Endodermal cell (in vitro differentiated cells): ENCODE results near the gene GPR84. TPM values are rescaled to one million over a fixed set of nuclear protein-coding genes. Genes with fewer than 3 reads are reported as not detected.

Experiments
- DNase-seq: peaks from one replicate; pipeline ENCODE4 v3.0.0-alpha.2; 2017
- H3K27ac ChIP-seq: 2 replicates; pipeline ENCODE4 v1.5.1; 2013; ENCODE audit warnings: mild to moderate bottlenecking, low read depth, low read length, moderate library complexity
- H3K27me3 ChIP-seq: 2 replicates; pipeline ENCODE4 v1.6.1; 2013; ENCODE audit warnings: mild to moderate bottlenecking, low read length, moderate library complexity; ENCODE audit not compliant: insufficient read depth, control insufficient read depth, poor library complexity, severe bottlenecking
- H3K36me3 ChIP-seq: 2 replicates; pipeline ENCODE4 v1.7.0; 2013; ENCODE audit warnings: mild to moderate bottlenecking, low read length, moderate library complexity; ENCODE audit not compliant: control insufficient read depth, insufficient read depth
- H3K4me1 ChIP-seq: one replicate; pipeline ENCODE4 v1.7.0; 2013; ENCODE audit warnings: low read length; ENCODE audit not compliant: control insufficient read depth, insufficient read depth
- H3K4me3 ChIP-seq: 2 replicates; pipeline ENCODE4 v1.5.1; 2013; ENCODE audit warnings: mild to moderate bottlenecking, low read length, moderate library complexity
- H3K9ac ChIP-seq: 2 replicates; pipeline ENCODE4 v1.6.1; 2013; ENCODE audit warnings: mild to moderate bottlenecking, low read length, moderate library complexity; ENCODE audit not compliant: poor library complexity, severe bottlenecking; ENCODE audit errors: extremely low read depth
- H3K9me3 ChIP-seq: 2 replicates; pipeline ENCODE4 v1.6.1; 2013; ENCODE audit warnings: mild to moderate bottlenecking, low read length, moderate library complexity; ENCODE audit not compliant: control insufficient read depth
- H3K27ac Mint-ChIP-seq: 2 replicates; pipeline ENCODE4 v1.8.0; 2020; ENCODE audit warnings: mixed read lengths
- H3K27me3 Mint-ChIP-seq: 2 replicates; pipeline ENCODE4 v1.8.0; 2021; ENCODE audit warnings: mild to moderate bottlenecking, mixed read lengths; ENCODE audit not compliant: insufficient read depth
- H3K36me3 Mint-ChIP-seq: 2 replicates; pipeline ENCODE4 v1.8.0; 2020; ENCODE audit warnings: low read depth, mixed read lengths
- H3K4me1 Mint-ChIP-seq: 2 replicates; pipeline ENCODE4 v1.8.0; 2020; ENCODE audit warnings: mixed read lengths
- H3K4me3 Mint-ChIP-seq: 2 replicates; pipeline ENCODE4 v1.8.0; 2020; ENCODE audit warnings: mild to moderate bottlenecking, moderate library complexity, mixed read lengths
- H3K9me3 Mint-ChIP-seq: 2 replicates; pipeline ENCODE4 v1.8.0; 2020; ENCODE audit warnings: mild to moderate bottlenecking, mixed read lengths
- WGBS, 2 experiments: methylation state at CpG; one replicate each; pipeline versions ENCODE4 v1.1.5 to v1.1.7; 2013; ENCODE audit warnings: missing lambda C conversion rate in 2 of 2, mixed read lengths in 1 of 2; ENCODE audit not compliant: insufficient coverage in 1 of 2, insufficient read length in 1 of 2; 5-methylcytosine and 5-hydroxymethylcytosine counted together
- total RNA-seq, 2 donors: library from RNA; stranded (reverse); fragmentation: NEBNext Ultra II Directional in 1 of 2; extraction: Animal tissue kit (Norgen Biotek cat#: 25700) in 1 of 2; gene quantifications; 2 replicates in 1 of 2; 3 replicates in 1 of 2; pipeline ENCODE4 v1.2.1, GENCODE V29; 2021
- TF ChIP-seq, protein P1 (sequence below): fragments of 200-600 bp; sonication (generic); conservative IDR thresholded peaks from 2 replicates; pipeline ENCODE4 v1.5.0; 2021; ENCODE audit warnings: antibody characterized with exemption, mild to moderate bottlenecking

The GPR84 gene
- total RNA-seq, 2 donors from 2014 or later, result not detected

DNA sequence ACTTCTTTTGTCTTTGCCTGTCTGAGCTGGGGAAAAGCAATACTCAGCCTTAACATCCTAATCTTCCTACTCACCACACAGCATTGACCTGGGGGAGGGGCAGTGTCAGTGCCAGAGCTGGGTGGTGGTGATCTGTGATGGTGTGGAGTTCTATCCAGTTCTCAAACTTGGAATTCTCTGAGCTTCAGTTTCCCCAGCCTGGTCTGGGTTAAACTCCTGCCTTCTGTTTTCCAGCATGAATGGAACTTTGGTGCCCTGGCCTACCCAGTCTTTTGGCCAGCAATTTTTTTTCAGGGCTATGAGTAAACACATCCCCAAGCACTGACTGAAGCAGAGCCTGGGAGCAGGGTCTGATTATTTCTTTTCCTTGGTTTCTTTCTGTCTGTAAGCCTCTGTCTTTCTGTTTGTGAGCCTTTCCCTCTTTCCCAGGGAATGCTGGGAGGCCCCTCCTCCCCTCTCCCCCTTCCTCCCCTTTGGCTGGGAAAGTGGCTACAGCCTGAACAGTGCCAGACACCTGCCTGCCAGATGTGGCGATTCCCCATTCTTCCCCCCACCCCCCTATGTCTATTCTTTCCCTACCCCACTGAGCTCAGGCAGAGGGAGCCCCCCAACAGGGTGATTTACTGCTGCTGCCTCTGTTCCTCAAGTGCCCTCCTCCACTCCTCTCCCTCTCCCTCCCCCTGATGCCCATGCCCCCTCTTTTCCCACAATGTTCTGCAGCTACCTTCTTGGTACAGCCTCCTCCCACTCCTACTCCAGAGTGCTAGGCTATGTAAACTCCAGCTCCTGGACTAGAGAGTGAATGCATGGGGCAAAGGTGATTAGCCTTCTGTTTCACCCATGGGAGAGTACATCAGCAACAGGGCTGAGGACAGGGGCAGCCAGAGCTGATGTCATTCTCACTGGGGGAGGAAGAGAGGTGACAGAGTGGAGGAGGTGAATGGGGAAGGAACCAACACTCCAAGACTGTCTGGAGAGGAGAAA lies 11.1 kb downstream of the GPR84 start:
- H3K27ac ChIP-seq, result peak overlapping the region; percentile 97
- Mint-ChIP-seq H3K9me3 (no peaks in the 10 kb centered on the region), H3K36me3 (peaks cover 22% of the 10 kb centered on the region), H3K27ac (peak overlapping the region; percentile 93), H3K4me1 (peaks cover 46% of the 10 kb centered on the region), H3K27me3 (no peaks in the 10 kb centered on the region), H3K4me3 (peak overlapping the region; percentile 56)
- H3K4me3 ChIP-seq, result peak overlapping the region; percentile 53
- H3K36me3 ChIP-seq, result peaks cover 29% of the 10 kb centered on the region
- H3K9ac ChIP-seq, result peak overlapping the region; percentile 0
- no peaks in the 10 kb centered on the region for H3K9me3 ChIP-seq
- TF ChIP-seq, protein P1, sequence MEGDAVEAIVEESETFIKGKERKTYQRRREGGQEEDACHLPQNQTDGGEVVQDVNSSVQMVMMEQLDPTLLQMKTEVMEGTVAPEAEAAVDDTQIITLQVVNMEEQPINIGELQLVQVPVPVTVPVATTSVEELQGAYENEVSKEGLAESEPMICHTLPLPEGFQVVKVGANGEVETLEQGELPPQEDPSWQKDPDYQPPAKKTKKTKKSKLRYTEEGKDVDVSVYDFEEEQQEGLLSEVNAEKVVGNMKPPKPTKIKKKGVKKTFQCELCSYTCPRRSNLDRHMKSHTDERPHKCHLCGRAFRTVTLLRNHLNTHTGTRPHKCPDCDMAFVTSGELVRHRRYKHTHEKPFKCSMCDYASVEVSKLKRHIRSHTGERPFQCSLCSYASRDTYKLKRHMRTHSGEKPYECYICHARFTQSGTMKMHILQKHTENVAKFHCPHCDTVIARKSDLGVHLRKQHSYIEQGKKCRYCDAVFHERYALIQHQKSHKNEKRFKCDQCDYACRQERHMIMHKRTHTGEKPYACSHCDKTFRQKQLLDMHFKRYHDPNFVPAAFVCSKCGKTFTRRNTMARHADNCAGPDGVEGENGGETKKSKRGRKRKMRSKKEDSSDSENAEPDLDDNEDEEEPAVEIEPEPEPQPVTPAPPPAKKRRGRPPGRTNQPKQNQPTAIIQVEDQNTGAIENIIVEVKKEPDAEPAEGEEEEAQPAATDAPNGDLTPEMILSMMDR, result no peak
- peak; percentile 78 for DNase-seq
- WGBS, 2 experiments, result 30% methylated on average over 1 of the region's 1 CpG; no CpG with 5 or more reads in 1 of the 2 experiments
- H3K27me3 ChIP-seq, result no peaks in the 10 kb centered on the region
- H3K4me1 ChIP-seq, result peaks cover 45% of the 10 kb centered on the region

DNA sequence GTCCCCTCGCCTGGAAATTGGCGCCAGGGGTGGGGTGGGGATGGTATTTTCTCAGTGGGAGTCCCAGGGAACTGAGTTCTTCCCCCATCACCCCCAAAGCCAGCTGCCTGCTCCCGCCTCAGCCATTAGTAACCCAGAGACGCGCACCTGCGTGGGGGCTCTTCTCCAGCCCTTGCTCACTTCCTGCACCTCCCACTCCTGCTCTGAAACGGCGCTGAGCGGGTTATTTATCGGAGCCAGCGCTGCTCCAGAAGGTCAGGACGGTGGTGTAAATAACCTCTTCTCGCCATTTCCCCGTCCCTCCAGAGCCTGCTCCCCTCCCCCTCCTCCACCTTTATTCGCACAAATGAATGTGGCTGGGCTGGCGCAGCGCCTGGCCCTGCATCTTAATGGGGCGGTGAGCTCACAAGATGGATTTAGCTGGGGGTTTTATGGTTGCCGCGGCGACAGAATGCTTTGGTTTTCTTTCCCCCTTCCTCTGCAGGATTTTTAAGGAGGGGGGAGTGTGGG lies 12.2 kb downstream of the GPR84 start:
- Mint-ChIP-seq H3K9me3 (no peaks in the 10 kb centered on the region), H3K27ac (peak overlapping the region; percentile 93), H3K36me3 (peaks cover 33% of the 10 kb centered on the region), H3K27me3 (no peaks in the 10 kb centered on the region), H3K4me3 (peak overlapping the region; percentile 56), H3K4me1 (peaks cover 46% of the 10 kb centered on the region)
- Histone ChIP-seq H3K9ac (peak overlapping the region; percentile 0), H3K4me3 (peak overlapping the region; percentile 53), H3K27ac (peak overlapping the region; percentile 97), H3K9me3 (no peaks in the 10 kb centered on the region), H3K36me3 (peaks cover 39% of the 10 kb centered on the region), H3K27me3 (no peaks in the 10 kb centered on the region), H3K4me1 (peaks cover 39% of the 10 kb centered on the region)
- 18 to 25% methylated on average over 5 to 21 of the region's 21 CpGs for WGBS, 2 experiments
- DNase-seq, result peak; percentile 93
- TF ChIP-seq, protein P1, result no peak

DNA sequence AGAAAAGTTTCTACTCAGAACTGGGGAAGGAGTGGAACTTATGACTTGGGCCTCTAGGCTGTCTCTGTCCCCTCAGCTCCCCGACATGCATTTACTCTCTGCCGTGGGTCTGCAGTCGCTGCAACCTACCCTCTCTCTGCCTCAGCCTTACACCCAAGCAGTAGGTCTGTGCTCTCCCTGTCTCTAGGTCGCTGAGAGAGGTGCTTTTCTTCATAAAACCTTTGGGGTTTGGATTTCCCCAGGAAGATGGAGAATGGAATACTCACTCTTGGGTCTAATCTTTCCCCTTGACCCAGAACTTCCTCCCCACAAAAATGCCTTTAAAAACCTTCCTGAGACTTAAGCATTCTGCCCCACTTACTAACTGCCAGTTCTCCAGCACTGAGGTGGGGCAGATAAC lies 12.9 kb downstream of the GPR84 start:
- Mint-ChIP-seq H3K9me3 (no peaks in the 10 kb centered on the region), H3K27me3 (no peaks in the 10 kb centered on the region), H3K27ac (peak overlapping the region; percentile 93), H3K4me1 (peaks cover 46% of the 10 kb centered on the region), H3K36me3 (peaks cover 36% of the 10 kb centered on the region), H3K4me3 (peak overlapping the region; percentile 56)
- Histone ChIP-seq H3K4me3 (no peak overlapping the region), H3K9ac (no peak overlapping the region), H3K27ac (peak overlapping the region; percentile 97), H3K27me3 (no peaks in the 10 kb centered on the region), H3K4me1 (peaks cover 34% of the 10 kb centered on the region), H3K9me3 (no peaks in the 10 kb centered on the region), H3K36me3 (peaks cover 46% of the 10 kb centered on the region)
- DNase-seq, result peak; percentile 55
- TF ChIP-seq, protein P1, result no peak
- whole genome bisulfite sequencing, 2 experiments, result 50 to 67% methylated on average over 4 of the region's 4 CpGs
